Suppressor macrophage (primary cell): ENCODE data around the gene CRELD2.
A peak's percentile ranks its signal among the peaks of the same experiment; 100 is the strongest.

Experiments used
- DNase-seq, 4 experiments: peaks; one replicate each; pipeline ENCODE4 v3.0.0-alpha.2; 2020 to 2022

CRELD2 gene

DNA sequence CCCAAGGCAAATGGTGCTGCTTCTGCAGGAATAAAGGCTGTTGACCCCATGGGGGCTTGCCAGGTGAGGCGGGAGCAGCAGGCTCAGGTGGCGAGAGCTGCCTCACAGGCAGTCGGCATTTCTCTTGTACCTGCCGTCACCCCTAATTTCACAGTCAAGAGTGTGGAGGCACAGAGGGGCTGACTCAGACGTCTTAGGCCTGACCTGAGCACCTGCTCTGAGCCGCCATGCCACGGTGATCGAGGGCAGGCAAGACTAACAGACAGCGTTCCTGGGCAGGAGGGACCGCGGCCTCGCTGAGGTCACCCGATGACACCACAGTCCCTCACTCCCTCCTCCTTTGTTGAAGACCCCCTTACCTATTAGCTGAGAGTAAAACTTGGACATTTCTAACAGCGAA is 5.4 kb upstream of the CRELD2 start:
- DNase-seq: no peak

DNA sequence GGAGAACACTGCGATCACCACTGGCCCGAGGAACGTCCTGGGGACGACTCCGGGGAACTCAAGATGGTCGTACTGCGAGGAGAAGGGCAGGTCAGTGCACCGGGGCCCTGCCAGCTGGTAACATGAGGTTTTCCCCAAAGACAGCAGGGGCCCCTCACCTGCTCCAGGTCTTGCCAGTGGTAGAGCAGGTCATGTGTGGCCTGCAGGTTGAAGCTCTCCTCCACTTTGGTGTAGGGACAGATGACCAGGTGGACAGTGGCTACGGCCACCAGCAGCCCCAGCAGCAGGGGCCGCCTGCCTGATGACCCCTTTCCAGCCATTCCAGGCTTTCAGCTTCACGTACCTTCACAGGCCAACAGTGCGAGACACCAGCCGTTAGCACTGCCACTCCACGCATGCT is 5.0 kb upstream of the CRELD2 start:
- no peak for DNase-seq

DNA sequence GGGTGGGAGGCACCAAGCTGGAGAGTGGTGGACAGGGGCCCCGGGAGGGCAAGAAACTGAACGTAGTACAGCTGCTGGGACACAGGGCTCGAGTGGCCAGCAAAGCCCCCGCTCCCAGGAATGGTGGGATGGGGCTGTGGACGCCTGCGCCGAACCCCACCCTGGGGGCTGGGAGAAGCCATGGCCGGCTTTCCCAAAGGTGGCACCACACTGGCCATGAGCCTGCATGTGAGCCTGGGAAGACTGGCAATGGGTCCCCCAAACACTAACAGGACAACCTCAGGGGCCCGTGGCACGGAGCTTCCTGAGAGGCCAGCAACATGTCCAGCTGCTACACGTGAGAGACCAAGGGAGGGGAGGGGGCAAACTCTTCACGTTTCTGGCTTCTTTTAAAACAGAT is 4.2 kb upstream of the CRELD2 start:
- no peak for DNase-seq

DNA sequence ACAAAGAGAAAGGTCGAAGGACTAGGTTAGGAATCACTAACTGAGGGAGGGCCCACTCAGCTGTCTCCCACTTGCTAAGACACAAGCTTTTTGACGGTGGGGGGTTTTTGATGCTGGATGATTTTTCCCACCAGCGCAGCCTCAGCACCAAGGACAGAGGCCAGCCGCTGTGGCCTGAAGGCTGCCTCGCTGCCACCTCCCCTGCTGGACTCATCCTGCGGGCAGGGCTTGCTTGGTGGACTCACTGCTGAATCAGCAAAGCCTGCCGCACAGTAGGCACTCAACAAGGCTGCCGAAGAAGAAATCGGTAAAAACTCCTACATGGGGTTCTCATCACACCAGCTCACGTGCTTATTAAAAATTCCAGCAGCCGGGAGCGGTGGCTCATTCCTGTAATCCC is 2.8 kb upstream of the CRELD2 start:
- no peak for DNase-seq

DNA sequence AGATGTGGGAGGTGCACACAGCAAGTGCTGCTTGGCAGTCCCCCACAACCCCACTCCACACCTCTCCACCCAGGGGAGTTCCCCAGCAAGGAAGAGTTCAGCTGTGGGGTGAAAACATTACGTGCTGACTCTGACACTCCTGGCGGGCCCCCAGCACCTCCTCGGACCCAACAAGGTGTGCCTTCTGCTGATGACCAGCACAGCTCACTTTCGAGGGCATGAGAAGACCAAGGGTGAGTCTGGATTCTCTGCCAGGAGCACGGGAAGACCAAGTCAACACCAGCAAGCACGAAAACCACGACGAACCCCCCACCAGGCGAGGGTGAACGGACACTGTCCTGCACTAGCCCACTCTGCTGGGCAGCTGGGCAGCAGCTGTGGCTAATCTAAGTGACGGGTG is 1.6 kb upstream of the CRELD2 start:
- DNase-seq: no peak

DNA sequence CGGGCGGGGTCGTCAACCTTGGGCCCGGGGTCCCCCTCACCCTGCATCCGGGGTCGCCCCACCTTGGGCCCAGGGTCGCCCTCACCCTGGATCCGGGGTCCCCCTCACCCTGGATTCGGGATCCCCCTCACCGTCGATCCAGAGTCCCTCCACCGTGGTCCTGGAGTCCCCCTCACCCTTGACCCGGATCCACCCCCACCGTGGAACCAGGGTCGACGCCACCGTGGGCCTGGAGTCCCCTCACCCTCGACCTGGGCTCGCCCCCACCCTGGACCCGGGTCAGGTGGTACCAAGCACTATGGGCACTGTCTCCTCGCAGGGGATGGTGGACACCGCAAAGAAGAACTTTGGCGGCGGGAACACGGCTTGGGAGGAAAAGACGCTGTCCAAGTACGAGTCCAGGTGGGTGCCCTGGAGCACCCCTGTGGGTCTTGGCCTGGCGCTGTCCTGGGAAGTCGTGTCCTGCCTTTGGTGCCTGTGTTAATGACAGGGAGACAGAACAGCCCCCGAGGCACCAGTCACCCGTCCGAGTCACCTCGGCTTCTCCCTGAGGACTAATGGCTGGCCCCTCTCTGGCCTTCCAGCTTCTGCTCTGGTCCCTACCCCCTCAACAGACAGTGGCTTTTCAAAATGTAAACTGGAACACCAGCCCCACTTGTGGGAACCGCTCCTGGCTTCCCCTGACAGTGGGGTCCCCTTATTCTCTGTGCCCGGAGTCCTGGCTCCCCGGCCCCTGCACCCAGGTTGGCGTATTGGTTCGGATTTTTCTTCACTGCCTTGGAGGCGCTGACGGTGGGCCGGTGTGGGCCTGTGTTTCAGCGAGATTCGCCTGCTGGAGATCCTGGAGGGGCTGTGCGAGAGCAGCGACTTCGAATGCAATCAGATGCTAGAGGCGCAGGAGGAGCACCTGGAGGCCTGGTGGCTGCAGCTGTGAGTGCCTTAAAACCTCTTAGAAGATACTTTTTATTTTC is 762 bp downstream of the CRELD2 start:
- no peak for DNase-seq

DNA sequence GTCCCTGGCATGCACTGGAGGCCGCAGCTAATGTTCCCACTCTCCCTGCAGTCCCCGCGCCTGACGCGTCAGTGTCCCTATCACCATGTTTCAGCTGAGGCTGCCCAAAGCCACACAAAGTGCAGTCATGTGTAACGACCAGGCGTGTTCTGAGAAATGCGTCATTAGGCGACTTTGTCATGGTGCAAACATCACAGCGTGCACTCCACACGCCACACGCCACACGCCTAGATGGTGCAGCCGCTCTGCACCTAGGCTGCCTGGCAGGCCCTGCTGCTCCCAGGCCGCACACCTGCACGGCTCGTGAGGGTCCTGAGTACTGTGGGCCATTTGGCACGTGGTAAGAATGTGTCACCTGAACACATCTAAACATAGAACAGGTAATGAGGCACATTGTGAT is 2.4 kb downstream of the CRELD2 start:
- DNase-seq: no peak

DNA sequence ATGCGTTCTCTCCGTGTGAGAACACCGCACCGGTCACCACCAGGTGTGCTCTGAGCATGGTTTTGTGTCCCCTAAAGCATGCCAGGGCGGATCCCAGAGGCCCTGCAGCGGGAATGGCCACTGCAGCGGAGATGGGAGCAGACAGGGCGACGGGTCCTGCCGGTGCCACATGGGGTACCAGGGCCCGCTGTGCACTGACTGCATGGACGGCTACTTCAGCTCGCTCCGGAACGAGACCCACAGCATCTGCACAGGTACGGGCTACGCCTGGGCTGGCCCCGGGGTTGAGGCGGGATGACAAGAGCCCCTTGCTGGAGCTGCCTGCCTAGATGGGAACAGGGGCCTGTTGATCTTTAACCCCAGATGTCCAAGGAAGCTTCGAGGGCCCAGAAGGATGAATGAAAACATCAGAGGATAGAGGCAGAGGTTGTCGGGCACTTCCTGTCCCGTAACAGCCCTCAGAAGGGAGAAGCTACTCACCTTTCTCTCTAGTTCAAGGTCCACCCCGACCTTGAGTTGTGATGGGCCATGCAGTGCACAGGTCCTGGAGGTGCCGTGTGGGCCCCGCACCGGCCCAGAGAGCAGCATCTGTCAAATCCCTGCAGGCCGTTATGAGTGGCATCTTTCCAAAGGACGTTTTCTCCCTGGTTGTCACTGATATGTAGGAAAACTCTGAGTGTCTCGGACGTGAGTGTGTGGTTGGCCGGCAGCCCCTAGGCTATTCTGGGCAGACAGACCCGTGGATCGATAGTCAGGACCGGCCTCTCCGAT is 3.3 kb downstream of the CRELD2 start:
- no peak for DNase-seq

DNA sequence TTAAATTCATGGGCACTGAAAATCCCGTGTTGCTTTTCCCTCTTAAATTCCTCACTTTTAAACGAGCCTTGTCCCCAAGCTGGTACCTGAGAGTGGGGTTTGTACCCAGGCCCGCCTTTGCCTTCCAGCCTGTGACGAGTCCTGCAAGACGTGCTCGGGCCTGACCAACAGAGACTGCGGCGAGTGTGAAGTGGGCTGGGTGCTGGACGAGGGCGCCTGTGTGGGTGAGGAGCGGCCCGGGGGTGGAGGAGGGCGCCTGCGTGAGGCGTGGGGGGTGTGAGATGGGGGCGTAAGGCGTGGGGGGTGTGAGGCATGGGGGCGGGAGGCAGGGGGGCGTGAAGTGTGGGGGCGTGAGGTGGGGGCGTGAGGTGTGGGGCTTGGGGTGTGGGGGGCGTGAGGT is 4.0 kb downstream of the CRELD2 start:
- no peak for DNase-seq

DNA sequence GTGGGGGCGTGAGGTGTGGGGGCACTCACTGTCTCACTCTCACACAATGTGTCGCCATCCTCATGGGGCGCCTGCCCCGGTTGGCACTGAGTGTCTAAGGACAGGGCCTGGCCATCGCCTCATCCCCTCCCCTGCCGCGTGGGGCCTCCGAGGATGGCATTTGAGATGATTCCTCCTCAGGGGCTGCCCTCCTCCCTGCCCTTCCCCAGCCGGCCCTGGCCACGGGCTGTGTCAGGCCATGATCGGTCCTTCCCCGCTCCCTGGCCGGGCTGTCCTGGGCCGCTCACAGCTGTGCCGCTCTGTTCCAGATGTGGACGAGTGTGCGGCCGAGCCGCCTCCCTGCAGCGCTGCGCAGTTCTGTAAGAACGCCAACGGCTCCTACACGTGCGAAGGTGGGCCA is 4.5 kb downstream of the CRELD2 start:
- DNase-seq: no peak

DNA sequence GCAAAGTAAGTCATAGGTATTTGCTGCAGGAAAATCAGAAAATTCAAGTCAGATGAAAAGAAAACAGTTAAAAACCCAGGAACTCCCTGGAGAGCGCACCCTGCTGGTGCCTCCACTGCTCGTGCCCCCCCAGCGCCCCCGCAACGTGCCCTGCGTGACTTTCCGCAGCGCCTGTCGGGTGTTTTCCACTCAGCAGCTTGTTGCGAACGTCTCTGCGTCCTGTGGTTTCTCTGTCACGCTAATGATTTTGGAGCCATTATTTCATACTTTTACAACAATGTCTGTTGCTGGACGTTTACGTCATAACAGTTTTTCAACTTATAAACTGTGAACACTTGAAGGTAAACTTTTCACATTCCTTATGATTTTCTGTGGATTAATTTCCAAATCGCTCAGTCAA is 5.0 kb downstream of the CRELD2 start:
- DNase-seq: peak in 2 of 4 experiments; percentile 35 to 36

DNA sequence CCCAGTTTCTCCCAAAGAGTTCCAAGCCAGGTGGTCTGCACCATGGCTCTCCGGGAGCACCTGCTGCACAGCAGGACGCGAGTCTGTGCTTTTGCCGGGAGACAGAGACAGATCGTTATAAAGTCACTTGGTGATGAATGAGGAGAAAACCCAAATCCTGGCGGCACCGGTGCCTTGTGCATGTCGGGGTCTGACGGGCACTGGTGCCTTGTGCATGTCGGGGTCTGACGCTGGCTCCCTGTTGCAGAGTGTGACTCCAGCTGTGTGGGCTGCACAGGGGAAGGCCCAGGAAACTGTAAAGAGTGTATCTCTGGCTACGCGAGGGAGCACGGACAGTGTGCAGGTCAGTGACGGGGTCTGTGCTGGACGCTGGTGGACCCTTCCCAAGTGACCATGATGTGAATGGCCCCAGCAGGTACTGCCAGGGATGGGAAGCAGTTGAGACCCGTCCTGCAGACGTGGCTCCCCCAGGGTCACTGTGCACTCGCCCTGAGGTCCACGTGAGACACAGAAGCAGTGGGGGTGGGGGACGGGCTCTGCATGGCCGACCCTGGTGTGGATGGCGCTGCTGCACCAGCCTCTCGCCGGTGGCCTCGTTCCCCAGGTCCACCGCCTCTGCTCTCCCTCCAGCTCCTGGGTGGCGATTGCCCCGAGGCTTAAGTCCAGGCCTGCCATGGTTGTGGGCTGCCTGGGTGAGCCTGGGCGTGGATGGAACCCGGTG is 5.8 kb downstream of the CRELD2 start:
- no peak for DNase-seq

DNA sequence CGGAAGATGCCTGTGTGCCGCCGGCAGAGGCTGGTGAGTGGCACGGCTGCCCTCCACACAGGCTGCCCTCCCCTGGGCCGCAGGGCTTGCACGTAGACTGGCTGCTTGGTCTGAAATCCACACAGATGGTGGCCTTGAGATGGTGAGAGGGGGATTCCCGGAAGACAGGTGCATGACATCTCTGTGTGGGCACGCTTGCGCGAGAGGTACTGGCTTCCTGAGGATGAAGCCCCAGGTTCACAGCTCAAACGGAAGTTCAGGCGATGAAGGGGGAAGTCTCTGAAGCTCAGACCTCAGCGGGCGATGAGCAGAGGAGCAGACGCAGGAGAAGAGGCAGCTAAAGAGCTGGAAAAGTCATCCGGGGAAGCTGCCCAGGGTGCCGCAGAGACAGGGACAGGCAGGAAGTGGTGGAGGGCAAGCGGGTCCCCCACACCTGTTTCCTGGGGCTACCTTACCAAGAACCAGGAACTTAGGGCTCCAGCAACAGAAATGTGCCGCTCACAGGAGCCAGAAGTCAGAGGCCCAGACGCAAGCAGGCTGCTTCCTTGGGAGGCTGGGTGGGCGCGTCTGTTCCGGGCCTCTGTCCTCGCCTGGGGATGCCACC is 7.2 kb downstream of the CRELD2 start:
- DNase-seq: peak in 3 of 4 experiments; percentile 32 to 59 (median 57)

DNA sequence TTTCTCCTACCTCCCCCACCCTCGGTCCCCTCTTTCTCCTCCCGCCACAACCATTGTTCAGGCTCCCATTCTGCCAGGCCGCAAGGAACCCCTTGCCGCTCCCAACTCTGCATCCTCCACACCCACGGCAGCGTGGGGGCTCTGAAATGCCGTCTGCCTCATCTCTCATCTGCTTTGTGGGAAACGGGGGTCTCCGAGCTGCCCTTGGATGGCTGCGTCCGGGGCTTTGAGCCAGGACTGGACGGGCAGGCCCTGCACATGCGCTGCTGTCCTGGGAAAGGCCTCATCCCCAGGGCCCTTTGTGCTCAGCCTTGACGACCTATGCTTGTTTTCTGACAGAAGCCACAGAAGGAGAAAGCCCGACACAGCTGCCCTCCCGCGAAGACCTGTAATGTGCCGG is 8.5 kb downstream of the CRELD2 start:
- DNase-seq: no peak

DNA sequence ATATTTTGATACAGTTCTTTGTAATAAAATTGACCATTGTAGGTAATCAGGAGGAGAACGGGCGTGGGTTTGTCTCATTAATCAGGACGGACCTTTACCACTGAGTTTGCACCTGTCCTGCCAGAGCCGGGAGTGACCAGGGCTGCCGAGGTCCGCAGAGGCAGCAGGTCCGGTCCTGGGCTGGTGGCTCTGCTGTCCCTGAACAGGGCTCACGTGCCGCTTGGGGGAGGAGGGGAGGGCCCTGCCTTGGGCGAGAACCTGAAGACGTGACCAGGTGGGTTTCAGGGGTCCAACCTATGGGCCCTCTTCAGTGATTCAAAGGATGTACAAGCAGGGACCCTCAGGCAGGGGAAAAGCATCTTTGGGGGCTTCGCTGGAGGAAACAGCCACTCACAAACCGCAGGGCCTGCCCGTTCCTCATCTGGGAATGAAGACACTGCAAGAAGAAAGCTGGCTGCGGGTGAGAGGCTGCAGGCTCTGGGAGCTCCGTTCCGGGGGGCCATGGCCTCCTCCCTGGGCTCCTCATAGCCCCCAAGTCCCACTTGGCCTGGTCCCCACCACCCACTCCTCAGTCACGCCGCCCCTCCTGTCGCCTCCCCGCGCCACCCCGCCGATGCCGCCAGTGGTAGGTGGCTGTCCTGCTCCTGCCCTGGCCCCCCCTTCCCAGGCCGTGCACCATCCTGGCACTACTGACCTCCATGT is 9.2 kb downstream of the CRELD2 start:
- no peak for DNase-seq

DNA sequence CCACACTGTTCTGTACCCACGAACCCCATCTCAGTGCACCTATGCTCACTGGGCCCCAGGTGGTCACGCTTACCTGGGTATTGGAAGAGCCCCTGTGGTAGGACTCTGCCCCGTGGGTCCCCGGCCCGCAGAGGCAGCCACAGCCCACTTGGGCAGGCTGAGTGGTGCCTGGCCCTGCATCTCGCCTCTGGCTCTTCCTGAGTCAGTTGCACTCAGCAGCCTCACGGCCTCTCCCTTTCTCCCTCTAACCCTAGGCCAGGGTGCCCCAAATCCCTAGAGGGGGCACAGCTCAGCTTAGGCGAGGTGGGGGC is 9.7 kb downstream of the CRELD2 start:
- DNase-seq: no peak

DNA sequence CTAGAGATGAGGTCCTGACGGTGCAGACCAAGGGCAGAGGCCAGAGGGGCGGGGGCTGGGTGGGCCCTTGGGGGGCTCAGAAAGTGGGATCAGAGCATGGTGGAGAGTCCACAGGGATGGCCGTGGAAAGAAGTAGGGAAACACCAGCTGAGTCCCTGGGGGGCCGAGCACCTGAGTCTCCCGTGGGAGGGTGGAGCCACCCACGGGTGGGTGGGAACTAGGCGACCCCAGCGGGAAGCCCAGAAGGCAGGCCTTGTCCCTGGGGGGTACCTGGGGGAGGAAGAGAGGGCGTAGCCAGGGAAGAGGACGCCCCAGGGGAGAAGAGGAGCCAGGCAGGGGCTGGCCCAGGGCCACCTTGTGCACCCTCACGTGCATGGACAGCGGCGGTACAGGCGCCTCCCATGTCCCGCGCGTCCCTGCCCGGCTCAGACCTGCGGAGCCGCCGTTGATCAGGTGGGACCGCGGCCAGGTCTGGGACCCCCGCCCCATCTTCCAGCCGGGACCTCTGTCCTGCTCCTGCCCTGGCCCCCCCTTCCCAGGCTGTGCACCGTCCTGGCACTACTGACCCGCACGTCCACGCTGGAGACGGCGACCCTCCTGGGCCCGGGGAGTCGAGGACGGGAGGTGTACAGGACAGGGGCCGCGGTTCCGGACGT is 10.2 kb downstream of the CRELD2 start:
- DNase-seq: no peak

DNA sequence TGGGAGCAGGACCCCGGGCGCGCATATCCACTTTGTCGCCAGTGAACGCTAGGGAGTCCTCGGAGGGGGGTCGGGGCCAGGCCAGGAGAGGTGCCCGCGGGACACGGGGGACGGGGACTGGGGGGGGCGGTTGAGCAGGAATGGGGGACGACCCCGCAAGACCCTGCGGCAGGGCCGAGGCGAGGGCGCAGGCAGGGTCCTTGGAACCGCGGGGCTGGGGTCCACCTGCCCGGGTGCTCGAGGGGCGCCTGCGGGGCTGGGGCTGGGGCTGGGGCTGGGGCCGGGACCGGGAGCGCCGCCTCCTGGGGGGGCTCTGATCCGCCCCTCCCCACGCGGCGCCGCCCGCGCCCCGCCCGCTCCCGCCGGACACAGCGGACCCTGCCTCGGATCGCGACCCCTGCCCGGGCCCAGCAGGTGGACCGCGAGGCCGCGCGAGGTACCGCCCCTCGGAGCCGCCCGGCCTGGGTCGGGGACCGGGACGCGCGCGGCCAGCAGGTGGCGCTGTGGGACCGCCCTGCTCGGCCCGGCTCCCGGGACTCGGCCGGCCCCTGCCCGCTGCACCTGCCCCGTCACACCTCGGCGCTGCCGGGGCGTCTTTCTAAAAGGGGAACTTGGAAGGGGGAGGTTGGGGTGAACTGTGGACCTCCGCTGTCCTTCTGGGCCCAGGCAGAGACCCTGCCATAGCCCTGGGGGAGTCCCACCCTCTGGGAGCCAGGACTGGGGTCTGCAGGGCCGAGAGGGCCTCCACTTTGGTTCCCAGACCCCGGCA is 11.0 kb downstream of the CRELD2 start:
- DNase-seq: peak; percentile 52 to 84 (median 78)

DNA sequence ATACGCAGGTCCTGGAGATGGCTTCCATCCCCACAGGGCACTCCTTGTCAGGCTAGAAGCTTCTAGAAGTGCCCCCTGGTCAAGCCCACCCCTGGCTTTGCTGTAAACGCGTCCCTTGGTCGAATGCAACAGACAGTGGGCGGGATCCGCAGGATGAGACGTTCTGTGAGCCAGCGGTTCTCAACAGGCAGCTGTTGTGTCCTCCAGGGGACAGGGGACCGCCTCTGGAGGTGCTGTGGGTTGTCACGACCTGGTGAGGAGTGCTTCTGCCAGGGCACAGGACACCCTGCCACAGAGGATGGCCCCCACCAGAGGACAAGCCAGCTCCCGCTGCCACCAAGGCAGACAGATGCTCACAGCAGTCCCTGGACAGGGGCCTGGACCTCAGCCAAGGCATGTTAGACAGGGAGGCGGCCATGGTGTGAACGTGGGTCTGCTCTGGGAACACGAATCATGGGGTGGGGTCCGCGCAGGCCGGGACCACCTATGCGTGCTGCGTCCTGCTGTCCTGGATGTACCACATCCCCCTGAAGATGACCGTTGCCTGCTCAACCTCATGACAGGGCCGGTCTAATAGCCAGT is 11.7 kb downstream of the CRELD2 start:
- DNase-seq: no peak

DNA sequence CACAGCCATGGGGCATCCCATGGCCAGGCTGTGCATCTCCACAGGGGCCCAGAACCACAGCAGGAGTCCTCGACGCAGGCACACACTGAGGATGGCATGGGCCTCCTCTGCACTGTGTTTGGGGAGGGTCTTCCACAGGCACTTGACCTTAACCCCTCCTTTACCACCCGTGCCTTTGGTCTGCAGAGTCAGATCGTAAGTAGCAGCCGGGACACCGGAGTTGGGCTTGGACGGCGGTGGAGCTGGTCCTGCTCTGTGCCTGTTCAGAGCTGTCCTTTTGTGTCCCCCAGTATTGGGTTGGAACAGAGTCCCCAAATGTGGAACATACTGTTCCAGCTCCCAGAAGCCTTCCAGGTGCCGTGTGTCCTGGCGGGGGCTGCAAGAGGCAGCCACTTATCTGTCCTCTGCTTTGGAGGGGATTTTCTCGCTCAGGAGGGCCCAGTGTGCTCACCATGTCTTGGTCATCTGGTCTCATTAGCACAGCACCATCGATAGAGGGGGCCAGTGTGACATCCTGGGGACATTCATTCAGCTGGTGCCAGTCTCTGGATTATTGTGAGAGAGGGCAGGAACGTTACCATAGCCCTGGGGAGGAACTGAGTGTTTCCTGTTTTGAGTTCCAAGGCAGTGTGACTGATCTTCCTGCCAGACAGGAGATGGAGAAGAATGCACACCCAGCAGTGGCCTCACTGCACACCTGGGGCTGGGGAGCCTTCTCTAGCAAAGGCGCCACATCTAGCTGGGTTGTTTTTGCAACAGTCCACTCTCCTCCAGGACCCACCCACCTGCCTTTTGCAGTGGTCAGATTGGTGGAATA is 12.4 kb downstream of the CRELD2 start:
- DNase-seq: peak; percentile 87 to 94 (median 92)
